ENCODE measurements around the gene KRTAP4-16.
"Not testable (repeated sequence)": the region's sequence is repeated elsewhere in the genome, so short reads cannot be mapped to it uniquely, and the experiment has no call there.

The KRTAP4-16 gene

DNA sequence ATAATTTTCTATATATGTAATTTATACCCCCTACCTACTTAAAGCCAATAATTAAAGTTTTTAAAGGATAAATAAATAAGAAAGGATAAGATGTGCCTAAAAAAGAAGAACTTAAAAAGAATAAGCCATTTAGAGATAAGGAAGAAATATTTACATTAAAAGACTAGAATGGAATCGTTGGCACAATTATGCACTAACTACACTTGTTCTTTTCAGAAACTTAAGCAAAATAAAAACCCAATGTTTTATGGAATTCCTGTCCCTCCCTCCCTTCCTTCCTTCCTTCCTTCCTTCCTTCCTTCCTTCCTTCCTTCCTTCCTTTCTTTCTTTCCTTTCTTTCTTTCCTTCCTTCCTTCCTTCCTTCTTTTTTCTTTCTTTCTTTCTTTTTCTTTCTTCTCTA, 42.8 kb upstream of the KRTAP4-16 start:
- H3K4me3 ChIP-seq (ENCODE audit: low read depth, low read length), result no peak overlapping the region
- DNase-seq (ENCODE audit: low read depth), result no peak
- TF ChIP-seq, protein P1, sequence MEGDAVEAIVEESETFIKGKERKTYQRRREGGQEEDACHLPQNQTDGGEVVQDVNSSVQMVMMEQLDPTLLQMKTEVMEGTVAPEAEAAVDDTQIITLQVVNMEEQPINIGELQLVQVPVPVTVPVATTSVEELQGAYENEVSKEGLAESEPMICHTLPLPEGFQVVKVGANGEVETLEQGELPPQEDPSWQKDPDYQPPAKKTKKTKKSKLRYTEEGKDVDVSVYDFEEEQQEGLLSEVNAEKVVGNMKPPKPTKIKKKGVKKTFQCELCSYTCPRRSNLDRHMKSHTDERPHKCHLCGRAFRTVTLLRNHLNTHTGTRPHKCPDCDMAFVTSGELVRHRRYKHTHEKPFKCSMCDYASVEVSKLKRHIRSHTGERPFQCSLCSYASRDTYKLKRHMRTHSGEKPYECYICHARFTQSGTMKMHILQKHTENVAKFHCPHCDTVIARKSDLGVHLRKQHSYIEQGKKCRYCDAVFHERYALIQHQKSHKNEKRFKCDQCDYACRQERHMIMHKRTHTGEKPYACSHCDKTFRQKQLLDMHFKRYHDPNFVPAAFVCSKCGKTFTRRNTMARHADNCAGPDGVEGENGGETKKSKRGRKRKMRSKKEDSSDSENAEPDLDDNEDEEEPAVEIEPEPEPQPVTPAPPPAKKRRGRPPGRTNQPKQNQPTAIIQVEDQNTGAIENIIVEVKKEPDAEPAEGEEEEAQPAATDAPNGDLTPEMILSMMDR (IDR thresholded peaks at IDR 0.05; ENCODE audit: control insufficient read depth, extremely low read depth, insufficient read depth), result no peak

DNA sequence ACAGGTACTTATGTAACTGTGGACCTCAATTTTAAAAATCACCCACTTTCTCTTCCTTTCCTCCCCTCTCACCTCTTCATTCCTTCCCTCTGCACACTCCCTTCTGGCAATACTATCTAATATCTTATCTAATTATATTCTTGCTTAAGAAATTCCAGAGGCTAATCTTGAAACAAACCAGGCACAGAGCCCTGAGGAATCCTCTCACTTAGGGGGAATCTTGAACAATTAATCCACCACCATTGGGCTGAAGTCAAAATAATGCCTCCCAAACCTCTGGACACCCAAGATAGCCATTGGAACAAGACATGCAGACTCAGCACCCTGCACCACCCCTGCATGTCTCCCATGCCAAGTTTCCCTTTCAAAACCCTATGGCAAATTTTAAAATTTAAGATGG, 39.4 kb upstream of the KRTAP4-16 start:
- TF ChIP-seq, protein P1 (IDR thresholded peaks at IDR 0.05; ENCODE audit: control insufficient read depth, extremely low read depth, insufficient read depth), result no peak
- no peak overlapping the region for H3K4me3 ChIP-seq (ENCODE audit: low read depth, low read length)
- DNase-seq (ENCODE audit: low read depth), result no peak

DNA sequence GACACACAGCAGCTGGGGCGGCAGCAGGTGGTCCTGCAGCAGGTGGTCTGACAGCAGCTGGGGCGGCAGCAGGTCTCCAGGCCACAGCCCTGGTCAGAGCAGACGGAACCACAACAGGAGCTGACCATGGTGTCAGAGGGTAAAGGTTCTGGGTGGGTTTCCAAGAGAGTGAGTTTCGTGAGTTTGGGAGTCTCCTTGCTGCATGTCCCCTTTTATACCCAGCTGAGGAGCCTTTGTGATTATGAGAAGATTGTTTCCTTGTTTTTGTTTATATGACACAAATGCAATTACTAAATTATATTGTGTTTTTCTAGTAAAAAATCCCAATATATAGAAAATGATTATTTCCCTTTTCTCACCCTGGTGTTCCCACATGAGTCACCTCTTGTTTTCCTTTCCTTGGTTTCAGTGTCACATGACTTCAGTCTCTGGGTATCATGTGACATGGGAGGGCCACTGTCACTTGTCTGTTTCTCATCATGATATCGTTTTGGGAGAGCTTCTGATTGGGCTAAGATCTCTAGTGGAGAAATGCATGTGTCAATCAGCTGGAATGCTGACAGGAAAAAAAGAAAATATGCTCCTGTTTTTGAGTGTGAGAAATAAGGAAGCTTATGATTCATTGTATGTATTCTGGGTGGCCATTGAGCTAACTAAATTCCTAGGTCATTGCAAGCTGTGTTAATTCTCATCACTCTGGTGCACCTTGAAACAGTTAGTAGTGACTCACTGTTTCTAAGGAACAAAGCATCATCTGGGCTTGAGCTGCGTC, 38.5 kb upstream of the KRTAP4-16 start, which contains the start of gene KRTAP4-6:
TSS of gene KRTAP4-6 (minus strand) at position 185 of the 772 bp plus-strand sequence. CDS start at position 128, 57 bp downstream.
- no peak for DNase-seq (ENCODE audit: low read depth)
- TF ChIP-seq, protein P1 (IDR thresholded peaks at IDR 0.05; ENCODE audit: control insufficient read depth, extremely low read depth, insufficient read depth), result no peak

DNA sequence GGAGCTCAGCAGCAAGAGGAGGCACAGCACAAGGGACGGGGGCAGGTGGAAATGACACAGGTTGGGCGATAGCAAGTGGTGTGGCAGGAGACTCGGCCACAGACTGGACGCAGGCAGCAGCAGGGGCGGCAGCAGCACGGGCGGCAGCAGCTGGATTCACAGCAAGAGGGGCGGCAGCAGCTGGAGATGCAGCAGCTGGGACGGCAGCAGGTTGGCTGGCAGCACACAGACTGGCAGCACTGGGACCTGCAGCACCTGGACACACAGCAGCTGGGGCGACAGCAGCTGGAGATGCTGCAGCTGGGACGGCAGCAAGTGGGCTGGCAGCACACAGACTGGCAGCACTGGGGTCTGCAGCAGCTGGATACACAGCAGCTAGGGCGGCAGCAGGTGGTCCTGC, 37.9 kb upstream of the KRTAP4-16 start:
- not testable (repeated sequence) for DNase-seq (ENCODE audit: low read depth); H3K4me3 ChIP-seq (ENCODE audit: low read depth, low read length)

More for the DNA sequence above, 38.5 kb upstream of the KRTAP4-16 start, which contains the start of gene KRTAP4-6:
- H3K4me3 ChIP-seq (ENCODE audit: low read depth, low read length), result no peak within 1 kb of the TSS

DNA sequence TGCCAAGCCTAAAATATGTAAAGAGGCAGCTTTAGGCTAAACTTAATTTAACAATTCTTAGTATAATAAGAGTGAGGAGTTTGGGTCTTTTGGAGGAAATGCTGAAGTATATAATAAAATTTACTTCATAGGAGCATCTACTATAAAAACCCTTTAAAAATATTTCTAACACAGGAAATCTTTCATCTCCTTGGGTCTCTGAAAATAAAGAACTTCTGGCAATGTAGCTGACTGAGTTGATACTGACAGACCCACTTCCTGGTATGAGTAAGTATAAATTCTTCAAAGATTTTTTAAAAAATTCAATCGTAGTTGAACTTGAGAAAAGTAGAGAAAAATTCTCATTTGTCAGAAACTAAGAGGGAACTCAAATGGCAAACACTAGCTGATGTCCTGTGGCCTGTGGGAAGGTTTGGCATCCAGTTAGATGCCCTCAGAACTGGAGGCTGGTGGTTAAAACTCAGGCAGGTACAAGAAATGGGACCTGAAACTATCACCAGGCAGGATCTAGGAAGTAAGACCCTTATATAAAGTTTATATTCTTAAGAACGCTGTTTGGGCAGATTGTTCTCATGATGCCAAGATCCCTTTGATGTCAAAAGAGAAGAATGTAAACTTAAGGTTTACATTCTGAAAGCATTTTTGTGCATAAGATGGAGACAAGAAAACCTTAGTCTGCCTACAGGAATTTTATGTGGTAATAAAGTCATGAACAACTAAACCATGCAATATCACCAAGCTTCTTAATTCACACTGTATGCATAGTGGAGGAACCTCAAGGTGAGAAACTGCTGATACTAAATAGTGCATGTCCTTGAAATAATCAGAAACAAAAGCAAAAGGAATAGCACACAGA, 32.1 kb upstream of the KRTAP4-16 start:
- DNase-seq (ENCODE audit: low read depth), result no peak
- no peak overlapping the region for H3K4me3 ChIP-seq (ENCODE audit: low read depth, low read length)
- TF ChIP-seq, protein P1 (IDR thresholded peaks at IDR 0.05; ENCODE audit: control insufficient read depth, extremely low read depth, insufficient read depth), result no peak

DNA sequence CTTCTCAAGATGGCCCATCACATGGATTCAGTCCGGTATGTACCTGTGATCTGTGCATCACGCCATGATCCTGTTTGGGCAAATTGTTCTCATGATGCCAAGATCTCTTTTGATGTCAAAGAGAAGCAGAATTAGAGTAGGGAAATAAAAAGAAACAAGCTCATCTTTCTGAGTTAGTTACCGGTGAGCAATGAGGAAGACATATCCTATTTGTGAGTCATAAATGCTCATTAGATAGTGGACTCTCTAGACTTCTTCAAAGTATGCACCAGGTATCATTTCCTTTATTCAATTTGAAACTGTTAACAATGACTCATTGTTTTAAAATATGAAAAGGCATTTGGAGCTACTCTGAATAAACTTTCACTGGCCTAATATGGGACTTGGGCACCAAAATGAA, 30.0 kb upstream of the KRTAP4-16 start:
- DNase-seq (ENCODE audit: low read depth), result no peak
- no peak overlapping the region for H3K4me3 ChIP-seq (ENCODE audit: low read depth, low read length)
- TF ChIP-seq, protein P1 (IDR thresholded peaks at IDR 0.05; ENCODE audit: control insufficient read depth, extremely low read depth, insufficient read depth), result no peak

DNA sequence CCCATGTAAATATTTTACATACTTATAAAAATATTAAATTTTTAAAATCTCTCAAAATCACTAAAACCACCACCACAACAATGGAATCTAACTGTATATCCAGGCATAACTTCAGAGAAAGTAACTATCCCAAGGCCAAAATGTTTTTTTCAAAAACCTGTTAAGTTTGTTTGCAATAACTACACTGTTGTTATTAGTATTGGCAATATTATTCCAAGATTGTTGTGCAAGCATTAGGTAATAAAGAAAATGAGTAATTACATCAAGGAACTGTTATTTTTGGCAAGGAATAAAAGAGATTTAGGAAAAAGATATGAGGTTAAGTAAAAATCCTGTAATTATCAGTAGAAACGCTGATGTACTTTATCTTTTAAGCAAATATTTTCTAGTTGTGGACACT, 25.4 kb upstream of the KRTAP4-16 start:
- no peak for DNase-seq (ENCODE audit: low read depth)
- TF ChIP-seq, protein P1 (IDR thresholded peaks at IDR 0.05; ENCODE audit: control insufficient read depth, extremely low read depth, insufficient read depth), result no peak
- no peak overlapping the region for H3K4me3 ChIP-seq (ENCODE audit: low read depth, low read length)
